ENCODE results near the gene GALNT10.
A peak's percentile ranks its signal among the peaks of the same experiment; 100 is the strongest.

Gene GALNT10

GRCh38 chr5:154268073-154268472, 77.5 kb downstream of the GALNT10 start:
- no peak for DNase-seq

GRCh38 chr5:154269414-154269813, 78.9 kb downstream of the GALNT10 start:
- DNase-seq = no peak

- DNase-seq = peak in 1 of 3 experiments; percentile 16
Observed at GRCh38 chr5:154271466-154271865, 80.9 kb downstream of the GALNT10 start.

- peak in 2 of 3 experiments; percentile 16 to 61 for DNase-seq
Observed at GRCh38 chr5:154271936-154272514, 81.5 kb downstream of the GALNT10 start.

- no peak for DNase-seq
Observed at GRCh38 chr5:154273028-154273617, 82.6 kb downstream of the GALNT10 start.

GRCh38 chr5:154273963-154274827, 83.7 kb downstream of the GALNT10 start:
- DNase-seq = no peak

- no peak for DNase-seq
Observed at GRCh38 chr5:154274828-154275185, 84.3 kb downstream of the GALNT10 start.

- DNase-seq = no peak
Observed at GRCh38 chr5:154275566-154275965, 85.0 kb downstream of the GALNT10 start.

- no peak for DNase-seq
Observed at GRCh38 chr5:154276261-154276972, 85.9 kb downstream of the GALNT10 start.

GRCh38 chr5:154276973-154277331, 86.4 kb downstream of the GALNT10 start:
- no peak for DNase-seq

GRCh38 chr5:154277499-154277898, 87.0 kb downstream of the GALNT10 start:
- no peak for DNase-seq

GRCh38 chr5:154278186-154278585, 87.7 kb downstream of the GALNT10 start:
- DNase-seq = no peak

GRCh38 chr5:154278908-154279307, 88.4 kb downstream of the GALNT10 start:
- no peak for DNase-seq

GRCh38 chr5:154284433-154284832, 93.9 kb downstream of the GALNT10 start:
- no peak for DNase-seq

- DNase-seq = no peak
Observed at GRCh38 chr5:154285661-154286408, 95.3 kb downstream of the GALNT10 start.

GRCh38 chr5:154286557-154286956, 96.0 kb downstream of the GALNT10 start:
- DNase-seq = no peak

- DNase-seq = no peak
Observed at GRCh38 chr5:154287136-154287535, 96.6 kb downstream of the GALNT10 start.

- DNase-seq = no peak
Observed at GRCh38 chr5:154288145-154288544, 97.6 kb downstream of the GALNT10 start.

GRCh38 chr5:154291917-154292316, 101.4 kb downstream of the GALNT10 start:
- DNase-seq = no peak

- no peak for DNase-seq
Observed at GRCh38 chr5:154293219-154293618, 102.7 kb downstream of the GALNT10 start.

- no peak for DNase-seq
Observed at GRCh38 chr5:154295551-154295950, 105.0 kb downstream of the GALNT10 start.

GRCh38 chr5:154296525-154297159, 106.1 kb downstream of the GALNT10 start:
- peak in 1 of 3 experiments; percentile 7 for DNase-seq
